Breast epithelium (tissue), 3 donors: Measurements from ENCODE around the gene PTPRG.

ENCODE experiments used
- POLR2A ChIP-seq: fragments of 450-650 bp; IDR thresholded peaks from one replicate; pipeline ENCODE4 v1.6.1; 2016; ENCODE audit warnings: antibody characterized with exemption, mild to moderate bottlenecking, moderate library complexity
- POLR2AphosphoS5 ChIP-seq, 3 donors: sonication (generic); formaldehyde crosslinking; IDR thresholded peaks; one replicate each; pipeline ENCODE4 v1.6.1; 2017; ENCODE audit warnings: antibody characterized with exemption in 3 of 3
- TF ChIP-seq, protein P1 (sequence below), 3 donors: fragments of 450-650 bp; IDR thresholded peaks; one replicate each; pipeline ENCODE4 v1.5.1; 2016 to 2017; ENCODE audit warnings: antibody characterized with exemption in 3 of 3, mild to moderate bottlenecking in 3 of 3, moderate library complexity in 3 of 3

DNA sequence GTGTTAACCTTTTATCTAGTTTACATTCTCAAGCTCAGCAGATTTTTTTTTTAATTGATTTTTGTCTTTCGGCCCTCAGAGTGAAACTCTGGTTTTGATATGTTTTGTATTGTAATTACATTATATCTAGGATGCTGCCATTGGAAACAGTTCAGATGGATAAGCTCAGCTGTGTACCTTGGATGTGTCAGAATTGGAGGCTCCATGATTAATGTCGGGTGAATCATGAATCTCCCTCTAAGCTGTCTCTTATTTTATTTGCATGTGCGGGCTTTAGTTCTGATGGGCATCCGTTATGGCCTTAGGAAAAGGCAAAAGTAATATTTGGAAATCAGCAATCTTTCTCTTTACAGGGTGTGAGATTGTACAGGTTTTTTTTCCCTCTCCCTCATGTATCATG lies 4.2 kb downstream of the PTPRG start:
- TF ChIP-seq, protein P1, sequence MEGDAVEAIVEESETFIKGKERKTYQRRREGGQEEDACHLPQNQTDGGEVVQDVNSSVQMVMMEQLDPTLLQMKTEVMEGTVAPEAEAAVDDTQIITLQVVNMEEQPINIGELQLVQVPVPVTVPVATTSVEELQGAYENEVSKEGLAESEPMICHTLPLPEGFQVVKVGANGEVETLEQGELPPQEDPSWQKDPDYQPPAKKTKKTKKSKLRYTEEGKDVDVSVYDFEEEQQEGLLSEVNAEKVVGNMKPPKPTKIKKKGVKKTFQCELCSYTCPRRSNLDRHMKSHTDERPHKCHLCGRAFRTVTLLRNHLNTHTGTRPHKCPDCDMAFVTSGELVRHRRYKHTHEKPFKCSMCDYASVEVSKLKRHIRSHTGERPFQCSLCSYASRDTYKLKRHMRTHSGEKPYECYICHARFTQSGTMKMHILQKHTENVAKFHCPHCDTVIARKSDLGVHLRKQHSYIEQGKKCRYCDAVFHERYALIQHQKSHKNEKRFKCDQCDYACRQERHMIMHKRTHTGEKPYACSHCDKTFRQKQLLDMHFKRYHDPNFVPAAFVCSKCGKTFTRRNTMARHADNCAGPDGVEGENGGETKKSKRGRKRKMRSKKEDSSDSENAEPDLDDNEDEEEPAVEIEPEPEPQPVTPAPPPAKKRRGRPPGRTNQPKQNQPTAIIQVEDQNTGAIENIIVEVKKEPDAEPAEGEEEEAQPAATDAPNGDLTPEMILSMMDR (IDR thresholded peaks at IDR 0.05) = no peak
- TF ChIP-seq POLR2AphosphoS5 (IDR thresholded peaks at IDR 0.05) (no peak), POLR2A (no peak)
